ENCODE results near the gene GSC2.

GSC2 gene

DNA sequence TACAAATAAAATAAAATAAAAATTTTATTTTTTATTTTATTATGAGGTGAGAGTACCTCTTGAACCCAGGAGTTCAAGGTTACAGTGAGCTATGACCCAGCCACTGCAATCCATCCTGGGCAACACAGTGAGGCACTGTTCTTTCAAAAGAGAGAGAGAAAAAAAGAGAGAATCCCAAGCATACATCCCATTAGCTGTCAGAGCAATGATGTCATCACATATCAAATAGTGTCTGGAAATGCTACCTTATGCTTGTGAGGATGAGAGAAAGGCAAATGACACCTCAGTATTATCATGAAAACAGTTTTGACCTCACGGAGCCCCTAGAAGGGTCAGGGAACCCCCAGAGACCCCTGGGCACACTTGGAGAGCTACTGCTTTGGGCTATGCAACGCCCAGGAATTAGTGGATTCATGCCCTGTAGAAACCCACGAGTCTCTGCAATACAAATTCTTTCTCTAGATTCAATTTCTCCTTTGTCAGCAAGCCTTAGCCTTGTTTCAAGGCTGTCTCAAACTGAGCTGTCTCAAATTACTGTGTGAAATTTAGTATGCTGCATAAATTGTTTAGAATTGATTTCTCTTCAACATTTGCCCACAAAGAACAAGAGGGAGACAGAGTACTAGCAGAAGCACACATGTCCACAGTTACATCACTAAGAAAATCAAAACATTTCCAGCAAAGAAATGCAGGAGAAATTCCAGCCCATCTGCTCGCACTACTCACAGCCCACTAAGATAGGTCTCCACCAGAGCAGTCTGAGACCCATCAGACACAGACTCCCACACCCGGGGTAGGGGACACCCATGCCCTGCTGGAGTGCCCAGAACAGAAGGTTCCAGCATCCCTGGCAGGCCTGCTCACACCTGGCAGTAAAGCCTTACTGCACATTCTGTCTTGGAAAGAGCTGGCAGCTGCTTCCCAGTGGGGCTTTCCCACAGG is 45.9 kb downstream of the GSC2 start:
- DNase-seq (ENCODE audit: low read depth in 2 of 3, low spot score in 1 of 3) = no peak

DNA sequence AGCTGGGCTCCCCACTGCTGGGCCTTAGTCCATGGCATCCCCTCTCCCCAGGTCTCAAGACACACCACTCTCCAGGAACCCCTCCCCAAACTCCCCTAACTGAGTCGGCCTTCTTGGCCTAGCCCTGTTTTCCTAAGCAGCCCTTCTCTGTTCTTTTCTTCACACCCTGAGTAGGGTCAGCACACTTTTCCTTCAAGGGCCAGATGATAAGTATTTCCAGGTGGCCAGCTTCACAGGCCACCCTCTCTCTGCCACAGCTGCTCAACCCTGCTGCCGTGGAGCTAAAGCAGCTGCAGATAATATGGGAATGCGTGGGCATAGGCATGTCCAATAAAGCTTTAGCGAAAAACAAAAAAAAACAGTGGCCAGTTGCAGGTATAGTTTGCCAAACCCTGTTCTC is 51.9 kb downstream of the GSC2 start:
- no peak for DNase-seq (ENCODE audit: low read depth in 2 of 3, low spot score in 1 of 3)

DNA sequence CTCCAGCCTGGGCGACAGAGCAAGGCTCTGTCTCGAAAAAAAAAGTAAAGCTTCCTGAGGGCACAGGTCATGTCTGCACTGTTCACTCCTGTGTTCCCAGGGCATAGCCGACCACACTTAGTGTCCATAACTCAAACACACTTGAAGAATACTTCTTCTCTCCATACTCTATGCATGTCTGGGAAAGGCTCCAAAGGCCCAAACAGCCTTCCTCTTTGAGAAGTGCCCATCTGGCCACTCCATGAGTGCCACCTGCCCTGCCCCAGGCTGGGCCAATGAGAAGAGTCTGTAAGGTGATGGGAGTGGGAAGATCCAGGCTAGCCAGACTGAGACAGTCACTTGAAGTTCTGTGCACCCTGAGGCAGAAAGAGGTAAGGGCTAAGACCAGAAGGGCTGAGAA is 52.6 kb downstream of the GSC2 start:
- DNase-seq (ENCODE audit: low read depth in 2 of 3, low spot score in 1 of 3) = no peak
